Keratinocyte (primary cell): Measurements from ENCODE around the gene ITGB1BP1.

Experiments used
- CTCF ChIP-seq, 3 experiments: IDR thresholded peaks in 1 of 3; conservative IDR thresholded peaks in 1 of 3; optimal IDR thresholded peaks in 1 of 3; 2 replicates in 2 of 3; 3 replicates in 1 of 3; pipeline versions ENCODE3 to v1.5.1; 2011; ENCODE audit warnings: low read length in 3 of 3, mild to moderate bottlenecking in 3 of 3, moderate library complexity in 2 of 3, control low read depth in 1 of 3, inconsistent platforms in 1 of 3; ENCODE audit not compliant: insufficient read depth in 2 of 3; ENCODE audit errors: extremely low read depth in 1 of 3
- EZH2 ChIP-seq: IDR thresholded peaks from one replicate; pipeline ENCODE4 v1.6.1; 2012; ENCODE audit warnings: inconsistent platforms, mild to moderate bottlenecking, low read length, moderate library complexity

- TF ChIP-seq CTCF (optimal IDR thresholded peaks at IDR 0.05 in 1 of 3, IDR thresholded peaks at IDR 0.05 in 1 of 3, conservative IDR thresholded peaks at IDR 0.05 in 1 of 3; ENCODE audit: extremely low read depth in 1 of 3, insufficient read depth in 2 of 3, low read length in 3 of 3) (no peak), EZH2 (no peak)
Observed at GRCh38 chr2:9466147-9466683, 42.9 kb upstream of the ITGB1BP1 start.
